Immature natural killer cell (primary cell): Measurements from ENCODE around the gene RGCC. TPM values are rescaled to one million over a fixed set of nuclear protein-coding genes. Genes with fewer than 3 reads are reported as not detected.

ENCODE experiments used
- DNase-seq, 3 donors: peaks; one replicate each; pipeline ENCODE4 v3.0.0; 2022; ENCODE audit warnings: mixed read lengths in 1 of 3
- H3K27ac Mint-ChIP-seq, 6 donors: one replicate each; pipeline ENCODE4 v1.8.0; 2020; ENCODE audit warnings: mixed read lengths in 6 of 6, mild to moderate bottlenecking in 5 of 6, inconsistent platforms in 4 of 6, moderate library complexity in 3 of 6
- H3K27me3 Mint-ChIP-seq, 3 donors: one replicate each; pipeline ENCODE4 v1.8.0; 2020 to 2021; ENCODE audit warnings: low read depth in 3 of 3, mild to moderate bottlenecking in 3 of 3, mixed read lengths in 3 of 3, moderate library complexity in 3 of 3, inconsistent platforms in 1 of 3
- H3K36me3 Mint-ChIP-seq, 3 donors: one replicate each; pipeline ENCODE4 v1.8.0; 2020; ENCODE audit warnings: mixed read lengths in 3 of 3, inconsistent platforms in 2 of 3, mild to moderate bottlenecking in 2 of 3
- H3K4me1 Mint-ChIP-seq, 2 donors: one replicate each; pipeline ENCODE4 v1.8.0; 2020; ENCODE audit warnings: inconsistent platforms in 2 of 2, mild to moderate bottlenecking in 2 of 2, mixed read lengths in 2 of 2, moderate library complexity in 1 of 2
- H3K4me3 Mint-ChIP-seq, 5 donors: one replicate each; pipeline ENCODE4 v1.8.0; 2020; ENCODE audit warnings: mild to moderate bottlenecking in 5 of 5, mixed read lengths in 5 of 5, inconsistent platforms in 3 of 5, moderate library complexity in 3 of 5
- H3K9me3 Mint-ChIP-seq, 6 donors: one replicate each; pipeline ENCODE4 v1.8.0; 2020; ENCODE audit warnings: mild to moderate bottlenecking in 6 of 6, mixed read lengths in 6 of 6, inconsistent platforms in 4 of 6, moderate library complexity in 3 of 6
- polyA plus RNA-seq, 3 donors: library from polyadenylated mRNA; unstranded; fragments of 300-500 nt; fragmentation: Illumina TruSeq; gene quantifications; one replicate each; pipeline ENCODE4 v1.2.3, GENCODE V29; 2021

Gene RGCC
- polyA plus RNA-seq, 3 donors from 2014 or later = 4.5 to 8.5 (median 7.7) TPM

- H3K27me3 Mint-ChIP-seq = peaks cover 5 to 7% (median 5%) of the 10 kb centered on the region in 3 donors
- no peak for DNase-seq
- H3K27ac Mint-ChIP-seq = no peak overlapping the region
- peaks cover 20 to 23% of the 10 kb centered on the region in 2 donors for H3K4me1 Mint-ChIP-seq
- H3K36me3 Mint-ChIP-seq = peaks cover 9 to 27% (median 22%) of the 10 kb centered on the region in 3 donors
- no peak overlapping the region for H3K4me3 Mint-ChIP-seq
- no peaks in the 10 kb centered on the region for H3K9me3 Mint-ChIP-seq
Measured at GRCh38 chr13:41470196-41470595, 12.8 kb downstream of the RGCC start.

- H3K4me1 Mint-ChIP-seq = peaks cover 5 to 7% of the 10 kb centered on the region in 2 donors
- H3K9me3 Mint-ChIP-seq = no peaks in the 10 kb centered on the region
- H3K4me3 Mint-ChIP-seq = no peak overlapping the region
- H3K36me3 Mint-ChIP-seq = peaks cover 9 to 27% (median 22%) of the 10 kb centered on the region in 3 donors
- peaks cover 2 to 6% (median 5%) of the 10 kb centered on the region in 3 donors for H3K27me3 Mint-ChIP-seq
- H3K27ac Mint-ChIP-seq = no peak overlapping the region
- no peak for DNase-seq
Measured at GRCh38 chr13:41471785-41472184, 14.4 kb downstream of the RGCC start.

- no peak for DNase-seq
- peaks cover 1 to 11% (median 5%) of the 10 kb centered on the region in 6 donors for H3K9me3 Mint-ChIP-seq
- H3K4me1 Mint-ChIP-seq = peaks cover 7 to 11% of the 10 kb centered on the region in 2 donors
- no peak overlapping the region for H3K4me3 Mint-ChIP-seq
- peaks cover 0 to 6% (median 0%) of the 10 kb centered on the region in 3 donors for H3K36me3 Mint-ChIP-seq
- H3K27ac Mint-ChIP-seq = no peak overlapping the region
- H3K27me3 Mint-ChIP-seq = peaks cover 2 to 5% (median 3%) of the 10 kb centered on the region in 3 donors
Measured at GRCh38 chr13:41487222-41487621, 29.9 kb downstream of the RGCC start.

GRCh38 chr13:41488124-41488523 lies 30.8 kb downstream of the RGCC start:
- no peak overlapping the region for H3K4me3 Mint-ChIP-seq
- peak overlapping the region in 3 of 6 donors; percentile 4 to 46 (median 20) for H3K27ac Mint-ChIP-seq
- H3K36me3 Mint-ChIP-seq = peaks cover 0 to 6% (median 0%) of the 10 kb centered on the region in 3 donors
- H3K9me3 Mint-ChIP-seq = peaks cover 0 to 4% (median 2%) of the 10 kb centered on the region in 6 donors
- no peak for DNase-seq
- peaks cover 16 to 20% of the 10 kb centered on the region in 2 donors for H3K4me1 Mint-ChIP-seq
- H3K27me3 Mint-ChIP-seq = peaks cover 2 to 5% (median 3%) of the 10 kb centered on the region in 3 donors

- Mint-ChIP-seq H3K4me1 (peaks cover 26 to 28% of the 10 kb centered on the region in 2 donors), H3K4me3 (peak overlapping the region in 2 of 5 donors; percentile 22 to 25), H3K9me3 (peaks cover 0 to 3% (median 0%) of the 10 kb centered on the region in 6 donors), H3K27ac (peak overlapping the region in 2 of 6 donors; percentile 24 to 51), H3K36me3 (peaks cover 0 to 6% (median 0%) of the 10 kb centered on the region in 3 donors), H3K27me3 (peaks cover 2 to 5% (median 4%) of the 10 kb centered on the region in 3 donors)
- DNase-seq = no peak
Measured at GRCh38 chr13:41490371-41491015, 33.1 kb downstream of the RGCC start.

- no peak overlapping the region for H3K4me3 Mint-ChIP-seq
- H3K4me1 Mint-ChIP-seq = peaks cover 26 to 28% of the 10 kb centered on the region in 2 donors
Measured at GRCh38 chr13:41491436-41491835, 34.1 kb downstream of the RGCC start.

GRCh38 chr13:41492432-41493260 lies 35.3 kb downstream of the RGCC start:
- DNase-seq = peak; percentile 59 to 60 (median 59)
- H3K9me3 Mint-ChIP-seq = peaks cover 0 to 3% (median 0%) of the 10 kb centered on the region in 6 donors
- peak overlapping the region; percentile 22 to 71 (median 60) for H3K4me3 Mint-ChIP-seq
- H3K27ac Mint-ChIP-seq = peak overlapping the region; percentile 74 to 93 (median 86)
- peaks cover 26 to 28% of the 10 kb centered on the region in 2 donors for H3K4me1 Mint-ChIP-seq
- H3K27me3 Mint-ChIP-seq = peaks cover 0 to 5% (median 5%) of the 10 kb centered on the region in 3 donors
- H3K36me3 Mint-ChIP-seq = no peaks in the 10 kb centered on the region

More at GRCh38 chr13:41491436-41491835, 34.1 kb downstream of the RGCC start:
- H3K27me3 Mint-ChIP-seq = peaks cover 2 to 5% (median 5%) of the 10 kb centered on the region in 3 donors
- H3K9me3 Mint-ChIP-seq = peaks cover 0 to 3% (median 0%) of the 10 kb centered on the region in 6 donors
- H3K27ac Mint-ChIP-seq = peak overlapping the region in 4 of 6 donors; percentile 35 to 93 (median 79)
- DNase-seq = no peak
- H3K36me3 Mint-ChIP-seq = no peaks in the 10 kb centered on the region

GRCh38 chr13:41494202-41494601 lies 36.9 kb downstream of the RGCC start:
- H3K4me1 Mint-ChIP-seq = peaks cover 26 to 28% of the 10 kb centered on the region in 2 donors
- H3K4me3 Mint-ChIP-seq = no peak overlapping the region
- H3K36me3 Mint-ChIP-seq = peaks cover 0 to 4% (median 0%) of the 10 kb centered on the region in 3 donors
- H3K27ac Mint-ChIP-seq = peak overlapping the region in 5 of 6 donors; percentile 13 to 91 (median 84)
- DNase-seq = no peak
- H3K9me3 Mint-ChIP-seq = peaks cover 0 to 3% (median 0%) of the 10 kb centered on the region in 6 donors
- peaks cover 0 to 5% (median 5%) of the 10 kb centered on the region in 3 donors for H3K27me3 Mint-ChIP-seq

GRCh38 chr13:41495044-41495443 lies 37.7 kb downstream of the RGCC start:
- Mint-ChIP-seq H3K27me3 (peaks cover 1 to 5% (median 5%) of the 10 kb centered on the region in 3 donors), H3K27ac (peak overlapping the region in 4 of 6 donors; percentile 13 to 84 (median 72)), H3K36me3 (peaks cover 0 to 4% (median 0%) of the 10 kb centered on the region in 3 donors), H3K9me3 (peaks cover 0 to 3% (median 0%) of the 10 kb centered on the region in 6 donors), H3K4me3 (no peak overlapping the region), H3K4me1 (peaks cover 26 to 28% of the 10 kb centered on the region in 2 donors)
- no peak for DNase-seq

GRCh38 chr13:41496420-41497234 lies 39.3 kb downstream of the RGCC start:
- Mint-ChIP-seq H3K27me3 (peaks cover 1 to 5% (median 2%) of the 10 kb centered on the region in 3 donors), H3K4me3 (no peak overlapping the region), H3K4me1 (peaks cover 28 to 29% of the 10 kb centered on the region in 2 donors), H3K9me3 (peaks cover 0 to 3% (median 0%) of the 10 kb centered on the region in 6 donors), H3K36me3 (peaks cover 0 to 4% (median 0%) of the 10 kb centered on the region in 3 donors), H3K27ac (peak overlapping the region in 2 of 6 donors; percentile 37 to 64)
- DNase-seq = no peak

GRCh38 chr13:41497436-41497835 lies 40.1 kb downstream of the RGCC start:
- Mint-ChIP-seq H3K27ac (peak overlapping the region in 2 of 6 donors; percentile 19 to 28), H3K27me3 (peaks cover 1 to 5% (median 2%) of the 10 kb centered on the region in 3 donors), H3K36me3 (peaks cover 0 to 4% (median 0%) of the 10 kb centered on the region in 3 donors), H3K4me3 (no peak overlapping the region), H3K4me1 (peaks cover 20 to 23% of the 10 kb centered on the region in 2 donors), H3K9me3 (peaks cover 0 to 3% (median 0%) of the 10 kb centered on the region in 6 donors)
- DNase-seq = no peak

GRCh38 chr13:41499452-41499851 lies 42.1 kb downstream of the RGCC start:
- H3K9me3 Mint-ChIP-seq = peaks cover 0 to 2% (median 0%) of the 10 kb centered on the region in 6 donors
- H3K36me3 Mint-ChIP-seq = peaks cover 0 to 10% (median 0%) of the 10 kb centered on the region in 3 donors
- no peak overlapping the region for H3K4me3 Mint-ChIP-seq
- H3K27ac Mint-ChIP-seq = peak overlapping the region in 1 of 6 donors; percentile 56
- no peak for DNase-seq
- peaks cover 1 to 4% (median 2%) of the 10 kb centered on the region in 3 donors for H3K27me3 Mint-ChIP-seq
- peaks cover 4 to 13% of the 10 kb centered on the region in 2 donors for H3K4me1 Mint-ChIP-seq
